IMR-90 (cell line): ENCODE data around the gene AMOTL1.

Experiments
- RCOR1 ChIP-seq: IDR thresholded peaks from 2 replicates; pipeline ENCODE4 v1.6.1; 2012; ENCODE audit warnings: mild to moderate bottlenecking, low read length, improper control_type of control experiment; ENCODE audit not compliant: insufficient replicate concordance
- TF ChIP-seq, protein P1 (sequence below): conservative IDR thresholded peaks from 2 replicates; pipeline ENCODE4 v1.5.1; 2012; ENCODE audit warnings: mild to moderate bottlenecking, low read depth, low read length, improper control_type of control experiment
- TF ChIP-seq, protein P2 (sequence below): fragments of 150-350 bp; IDR thresholded peaks from 2 replicates; pipeline ENCODE4 v1.6.1; 2017; ENCODE audit warnings: mild to moderate bottlenecking, antibody characterized with exemption, low read length, low read depth

DNA sequence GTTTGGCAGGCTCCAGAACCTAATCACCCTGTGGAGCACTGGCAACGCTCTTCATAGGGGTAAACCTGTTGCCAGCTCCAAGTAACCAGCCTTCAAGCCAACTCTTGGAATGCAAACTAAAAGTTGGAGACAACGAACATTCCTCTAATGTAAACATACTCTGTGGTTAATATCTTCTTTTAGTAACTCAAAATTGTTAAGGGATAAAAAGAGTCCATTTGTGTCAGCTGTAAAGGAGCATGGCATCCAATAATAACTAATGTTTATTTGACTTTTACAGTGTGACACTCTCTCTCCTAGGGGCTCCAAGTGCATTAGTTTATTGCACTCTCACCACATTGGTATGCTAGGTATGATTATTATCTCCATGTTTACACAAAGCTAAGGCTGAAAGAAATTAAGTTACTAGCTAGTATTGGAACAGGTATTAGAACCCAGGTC, 31.0 kb upstream of the AMOTL1 start:
- no peak for TF ChIP-seq RCOR1
- TF ChIP-seq, protein P1, sequence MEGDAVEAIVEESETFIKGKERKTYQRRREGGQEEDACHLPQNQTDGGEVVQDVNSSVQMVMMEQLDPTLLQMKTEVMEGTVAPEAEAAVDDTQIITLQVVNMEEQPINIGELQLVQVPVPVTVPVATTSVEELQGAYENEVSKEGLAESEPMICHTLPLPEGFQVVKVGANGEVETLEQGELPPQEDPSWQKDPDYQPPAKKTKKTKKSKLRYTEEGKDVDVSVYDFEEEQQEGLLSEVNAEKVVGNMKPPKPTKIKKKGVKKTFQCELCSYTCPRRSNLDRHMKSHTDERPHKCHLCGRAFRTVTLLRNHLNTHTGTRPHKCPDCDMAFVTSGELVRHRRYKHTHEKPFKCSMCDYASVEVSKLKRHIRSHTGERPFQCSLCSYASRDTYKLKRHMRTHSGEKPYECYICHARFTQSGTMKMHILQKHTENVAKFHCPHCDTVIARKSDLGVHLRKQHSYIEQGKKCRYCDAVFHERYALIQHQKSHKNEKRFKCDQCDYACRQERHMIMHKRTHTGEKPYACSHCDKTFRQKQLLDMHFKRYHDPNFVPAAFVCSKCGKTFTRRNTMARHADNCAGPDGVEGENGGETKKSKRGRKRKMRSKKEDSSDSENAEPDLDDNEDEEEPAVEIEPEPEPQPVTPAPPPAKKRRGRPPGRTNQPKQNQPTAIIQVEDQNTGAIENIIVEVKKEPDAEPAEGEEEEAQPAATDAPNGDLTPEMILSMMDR = no peak
- TF ChIP-seq, protein P2, sequence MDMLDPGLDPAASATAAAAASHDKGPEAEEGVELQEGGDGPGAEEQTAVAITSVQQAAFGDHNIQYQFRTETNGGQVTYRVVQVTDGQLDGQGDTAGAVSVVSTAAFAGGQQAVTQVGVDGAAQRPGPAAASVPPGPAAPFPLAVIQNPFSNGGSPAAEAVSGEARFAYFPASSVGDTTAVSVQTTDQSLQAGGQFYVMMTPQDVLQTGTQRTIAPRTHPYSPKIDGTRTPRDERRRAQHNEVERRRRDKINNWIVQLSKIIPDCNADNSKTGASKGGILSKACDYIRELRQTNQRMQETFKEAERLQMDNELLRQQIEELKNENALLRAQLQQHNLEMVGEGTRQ = no peak
